ENCODE measurements around the gene FIGNL1.

DNA sequence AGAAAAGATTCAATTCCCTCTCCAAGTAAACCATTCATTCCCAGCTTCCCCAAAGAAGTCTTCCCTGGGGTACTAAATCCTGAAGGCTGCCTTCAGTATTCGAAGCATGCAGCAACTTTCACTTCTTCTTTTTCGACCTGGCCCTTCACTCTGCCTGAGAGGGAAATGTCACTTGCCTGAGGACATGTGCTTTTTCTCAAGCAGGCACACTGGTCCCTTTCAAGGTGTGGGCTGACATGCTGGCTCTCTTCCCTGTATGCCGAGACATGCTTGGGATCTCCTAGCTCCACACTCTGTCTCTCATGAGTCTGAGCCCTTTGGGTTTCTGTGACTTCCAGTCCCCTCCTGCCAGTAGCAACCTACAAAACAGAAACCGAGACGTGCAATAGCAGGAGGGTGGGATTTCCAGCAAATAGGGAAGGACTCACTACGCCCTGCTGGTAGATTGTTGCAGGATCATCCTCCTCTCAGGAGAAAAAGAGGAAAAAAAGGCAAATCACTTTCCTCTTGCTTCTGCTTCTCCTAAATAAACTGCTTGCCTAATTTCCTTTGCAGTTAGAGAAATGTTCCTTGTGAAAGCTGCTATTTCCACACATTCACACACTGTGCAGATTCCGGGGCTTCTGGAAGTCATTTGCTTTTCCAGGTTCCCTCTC, 33.5 kb downstream of the FIGNL1 start:
- TF ChIP-seq, protein P1, sequence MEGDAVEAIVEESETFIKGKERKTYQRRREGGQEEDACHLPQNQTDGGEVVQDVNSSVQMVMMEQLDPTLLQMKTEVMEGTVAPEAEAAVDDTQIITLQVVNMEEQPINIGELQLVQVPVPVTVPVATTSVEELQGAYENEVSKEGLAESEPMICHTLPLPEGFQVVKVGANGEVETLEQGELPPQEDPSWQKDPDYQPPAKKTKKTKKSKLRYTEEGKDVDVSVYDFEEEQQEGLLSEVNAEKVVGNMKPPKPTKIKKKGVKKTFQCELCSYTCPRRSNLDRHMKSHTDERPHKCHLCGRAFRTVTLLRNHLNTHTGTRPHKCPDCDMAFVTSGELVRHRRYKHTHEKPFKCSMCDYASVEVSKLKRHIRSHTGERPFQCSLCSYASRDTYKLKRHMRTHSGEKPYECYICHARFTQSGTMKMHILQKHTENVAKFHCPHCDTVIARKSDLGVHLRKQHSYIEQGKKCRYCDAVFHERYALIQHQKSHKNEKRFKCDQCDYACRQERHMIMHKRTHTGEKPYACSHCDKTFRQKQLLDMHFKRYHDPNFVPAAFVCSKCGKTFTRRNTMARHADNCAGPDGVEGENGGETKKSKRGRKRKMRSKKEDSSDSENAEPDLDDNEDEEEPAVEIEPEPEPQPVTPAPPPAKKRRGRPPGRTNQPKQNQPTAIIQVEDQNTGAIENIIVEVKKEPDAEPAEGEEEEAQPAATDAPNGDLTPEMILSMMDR (IDR thresholded peaks at IDR 0.05): no peak
- TF ChIP-seq POLR2AphosphoS5 (IDR thresholded peaks at IDR 0.05): no peak
- no peak for TF ChIP-seq POLR2A (IDR thresholded peaks at IDR 0.05)
